Astrocyte (in vitro differentiated cells and primary cell): ENCODE results near the gene LMNA. TPM values are rescaled to one million over a fixed set of nuclear protein-coding genes. Genes with fewer than 3 reads are reported as not detected.

Source experiments
- DNase-seq: peaks from one replicate; pipeline ENCODE4 v3.0.0-alpha.2; 2010; ENCODE audit warnings: low read depth
- FAIRE-seq: peaks from 2 replicates; lab custom pipeline; 2011; peaks lifted over from hg19 to GRCh38; lab: Jason Lieb, UNC
- H2AFZ ChIP-seq: 2 replicates; pipeline ENCODE4 v1.6.0; 2012; ENCODE audit warnings: low read depth, low read length, inconsistent platforms
- H3K27ac ChIP-seq: 2 replicates; pipeline ENCODE4 v1.5.1; 2011; ENCODE audit warnings: low read depth, low read length, inconsistent platforms
- H3K27me3 ChIP-seq: 2 replicates; pipeline ENCODE4 v1.6.0; 2011; ENCODE audit warnings: low read length, inconsistent platforms; ENCODE audit not compliant: insufficient read depth
- H3K36me3 ChIP-seq: 2 replicates; pipeline ENCODE4 v1.5.1; 2011; ENCODE audit warnings: low read length, inconsistent platforms; ENCODE audit not compliant: insufficient read depth
- H3K4me1 ChIP-seq: 2 replicates; pipeline ENCODE4 v1.5.1; 2011; ENCODE audit warnings: low read length, inconsistent platforms; ENCODE audit not compliant: insufficient read depth
- H3K4me2 ChIP-seq: 2 replicates; pipeline ENCODE4 v1.6.0; 2012; ENCODE audit warnings: low read length, inconsistent platforms
- H3K4me3 ChIP-seq: 2 replicates; pipeline ENCODE4 v1.5.1; 2011; ENCODE audit warnings: low read depth, mild to moderate bottlenecking, low read length, inconsistent platforms; ENCODE audit not compliant: insufficient read depth
- H3K79me2 ChIP-seq: 2 replicates; pipeline ENCODE4 v1.6.0; 2012; ENCODE audit warnings: mild to moderate bottlenecking, low read length, inconsistent platforms; ENCODE audit not compliant: insufficient read depth
- H3K9ac ChIP-seq: 2 replicates; pipeline ENCODE4 v1.6.0; 2012; ENCODE audit warnings: mild to moderate bottlenecking, low read length, inconsistent platforms
- H3K9me3 ChIP-seq: 2 replicates; pipeline ENCODE4 v1.5.1; 2012; ENCODE audit warnings: low read depth, mild to moderate bottlenecking, low read length, inconsistent platforms; ENCODE audit not compliant: insufficient read depth
- H4K20me1 ChIP-seq: 2 replicates; pipeline ENCODE4 v1.6.0; 2012; ENCODE audit warnings: low read length, inconsistent platforms; ENCODE audit not compliant: insufficient read depth
- H3K27ac Mint-ChIP-seq: one replicate; pipeline ENCODE4 v1.8.0; 2021; ENCODE audit warnings: mild to moderate bottlenecking, mixed read lengths; ENCODE audit not compliant: unreplicated experiment
- H3K27me3 Mint-ChIP-seq: one replicate; pipeline ENCODE4 v1.8.0; 2021; ENCODE audit warnings: low read depth, mixed read lengths; ENCODE audit not compliant: unreplicated experiment
- H3K36me3 Mint-ChIP-seq: one replicate; pipeline ENCODE4 v1.8.0; 2021; ENCODE audit warnings: low read depth, mixed read lengths; ENCODE audit not compliant: unreplicated experiment
- H3K4me1 Mint-ChIP-seq: one replicate; pipeline ENCODE4 v1.8.0; 2021; ENCODE audit warnings: low read depth, mixed read lengths; ENCODE audit not compliant: unreplicated experiment
- H3K4me3 Mint-ChIP-seq: one replicate; pipeline ENCODE4 v1.8.0; 2021; ENCODE audit warnings: mild to moderate bottlenecking, moderate library complexity, mixed read lengths; ENCODE audit not compliant: unreplicated experiment
- H3K9me3 Mint-ChIP-seq: one replicate; pipeline ENCODE4 v1.8.0; 2021; ENCODE audit warnings: mild to moderate bottlenecking, mixed read lengths; ENCODE audit not compliant: unreplicated experiment
- CTCF ChIP-seq: IDR thresholded peaks from 2 replicates; pipeline ENCODE4 v1.5.1; 2011; ENCODE audit warnings: low read depth, mild to moderate bottlenecking, inconsistent platforms, low read length, moderate library complexity; ENCODE audit not compliant: insufficient read depth
- EZH2 ChIP-seq: IDR thresholded peaks from 2 replicates; pipeline ENCODE4 v1.6.1; 2012; ENCODE audit warnings: mild to moderate bottlenecking, low read length, inconsistent platforms; ENCODE audit not compliant: insufficient read depth
- total RNA-seq: library from RNA; stranded (reverse); gene quantifications from 2 replicates; pipeline ENCODE4 v1.2.1, GENCODE V29; 2021

LMNA gene
- total RNA-seq, 1 donor from 2014 or later = 464 TPM

GRCh38 chr1:156073110-156073687 is 41.3 kb upstream of the LMNA start:
- Histone ChIP-seq H3K36me3 (peaks cover 4% of the 10 kb centered on the region), H3K9ac (no peak overlapping the region), H3K27me3 (no peaks in the 10 kb centered on the region), H3K4me3 (no peak overlapping the region), H2AFZ (no peak overlapping the region), H3K4me1 (peaks cover 17% of the 10 kb centered on the region), H3K9me3 (no peaks in the 10 kb centered on the region), H3K27ac (no peak overlapping the region), H3K4me2 (no peak overlapping the region), H3K79me2 (peaks cover 37% of the 10 kb centered on the region), H4K20me1 (peaks cover 70% of the 10 kb centered on the region)
- H3K9me3 Mint-ChIP-seq = no peaks in the 10 kb centered on the region
- FAIRE-seq = no peak
- no peaks in the 10 kb centered on the region for H3K27me3 Mint-ChIP-seq
- H3K4me3 Mint-ChIP-seq = no peak overlapping the region
- no peak for DNase-seq
- peaks cover 37% of the 10 kb centered on the region for H3K4me1 Mint-ChIP-seq
- peaks cover 14% of the 10 kb centered on the region for H3K36me3 Mint-ChIP-seq
- TF ChIP-seq CTCF (no peak), EZH2 (no peak)
- H3K27ac Mint-ChIP-seq = no peak overlapping the region

GRCh38 chr1:156073740-156074139 is 40.8 kb upstream of the LMNA start:
- Histone ChIP-seq H4K20me1 (peaks cover 76% of the 10 kb centered on the region), H3K27ac (no peak overlapping the region), H2AFZ (no peak overlapping the region), H3K4me2 (no peak overlapping the region), H3K9me3 (no peaks in the 10 kb centered on the region), H3K4me1 (peaks cover 22% of the 10 kb centered on the region), H3K79me2 (peaks cover 42% of the 10 kb centered on the region), H3K9ac (no peak overlapping the region), H3K36me3 (peaks cover 4% of the 10 kb centered on the region), H3K4me3 (no peak overlapping the region), H3K27me3 (no peaks in the 10 kb centered on the region)
- no peak overlapping the region for H3K4me3 Mint-ChIP-seq
- peaks cover 41% of the 10 kb centered on the region for H3K4me1 Mint-ChIP-seq
- no peaks in the 10 kb centered on the region for H3K27me3 Mint-ChIP-seq
- peaks cover 17% of the 10 kb centered on the region for H3K36me3 Mint-ChIP-seq
- H3K27ac Mint-ChIP-seq = no peak overlapping the region
- FAIRE-seq (no peak), DNase-seq (no peak)
- no peaks in the 10 kb centered on the region for H3K9me3 Mint-ChIP-seq
- TF ChIP-seq EZH2 (no peak), CTCF (no peak)

GRCh38 chr1:156074661-156075060 is 39.9 kb upstream of the LMNA start:
- no peak overlapping the region for H3K27ac Mint-ChIP-seq
- no peak overlapping the region for H3K27ac ChIP-seq
- H4K20me1 ChIP-seq = peaks cover 83% of the 10 kb centered on the region
- no peak overlapping the region for H3K4me3 ChIP-seq
- no peaks in the 10 kb centered on the region for H3K27me3 Mint-ChIP-seq
- no peaks in the 10 kb centered on the region for H3K27me3 ChIP-seq
- DNase-seq (no peak), FAIRE-seq (no peak)
- TF ChIP-seq EZH2 (no peak), CTCF (no peak)
- H3K4me2 ChIP-seq = no peak overlapping the region
- no peak overlapping the region for H3K4me3 Mint-ChIP-seq
- H2AFZ ChIP-seq = no peak overlapping the region
- no peaks in the 10 kb centered on the region for H3K9me3 Mint-ChIP-seq
- H3K9me3 ChIP-seq = no peaks in the 10 kb centered on the region
- H3K36me3 ChIP-seq = peaks cover 7% of the 10 kb centered on the region
- H3K9ac ChIP-seq = no peak overlapping the region
- peaks cover 47% of the 10 kb centered on the region for H3K4me1 Mint-ChIP-seq
- peaks cover 50% of the 10 kb centered on the region for H3K79me2 ChIP-seq
- peaks cover 28% of the 10 kb centered on the region for H3K4me1 ChIP-seq
- H3K36me3 Mint-ChIP-seq = peaks cover 22% of the 10 kb centered on the region
